Activated CD8-positive, alpha-beta T cell treated with anti-CD3 and anti-CD28 coated beads, Interleukin-2, amount 10 ng/mL, durations not matched to agents 7 days and 5 days (primary cell): ENCODE data around the gene PDE4D. TPM values are rescaled to one million over a fixed set of nuclear protein-coding genes. Genes with fewer than 3 reads are reported as not detected.

Experiments used
- ATAC-seq: fragments of 150-1000 bp; cut with Tn5 transposase; one replicate; pipeline ENCODE4 v1.10.0; 2021; ENCODE audit warnings: moderate library complexity
- CTCF ChIA-PET: fragments of 350-600 bp; sonication (Branson Sonifier 250); formaldehyde crosslinking; loops from one replicate; lab custom pipeline; 2021; ENCODE audit warnings: antibody characterized with exemption; lab: Charles Lee
- POLR2A ChIA-PET: fragments of 350-600 bp; sonication (Branson Sonifier 250); formaldehyde crosslinking; loops from one replicate; lab custom pipeline; 2021; ENCODE audit warnings: antibody characterized with exemption; lab: Charles Lee
- DNase-seq: peaks from one replicate; pipeline ENCODE4 v3.0.0-alpha.2; 2020
- H3K27ac Mint-ChIP-seq: one replicate; pipeline ENCODE4 v1.8.0; 2021; ENCODE audit warnings: mild to moderate bottlenecking, mixed read lengths
- H3K27me3 Mint-ChIP-seq: one replicate; pipeline ENCODE4 v1.8.0; 2021; ENCODE audit warnings: low read depth, mixed read lengths
- H3K36me3 Mint-ChIP-seq: one replicate; pipeline ENCODE4 v1.8.0; 2021; ENCODE audit warnings: low read depth, mixed read lengths
- H3K4me1 Mint-ChIP-seq: one replicate; pipeline ENCODE4 v1.8.0; 2021; ENCODE audit warnings: low read depth, mixed read lengths
- H3K4me3 Mint-ChIP-seq: one replicate; pipeline ENCODE4 v1.8.0; 2021; ENCODE audit warnings: mild to moderate bottlenecking, mixed read lengths
- H3K9me3 Mint-ChIP-seq: one replicate; pipeline ENCODE4 v1.8.0; 2022; ENCODE audit warnings: mixed read lengths; ENCODE audit not compliant: insufficient read depth
- total RNA-seq, 2 experiments: library from RNA; stranded (reverse); gene quantifications; one replicate each; pipeline ENCODE4 v1.2.3, GENCODE V29; 2021

PDE4D gene
- total RNA-seq, 2 experiments from 2014 or later, result 65.4 to 70.7 TPM

GRCh38 chr5:59779453-59779852, 114.1 kb downstream of the PDE4D start:
- peaks cover 4% of the 10 kb centered on the region for H3K27me3 Mint-ChIP-seq
- ATAC-seq (no peak), DNase-seq (no peak)
- H3K36me3 Mint-ChIP-seq, result no peaks in the 10 kb centered on the region
- CTCF ChIA-PET, result no interaction called here
- POLR2A ChIA-PET, result no interaction called here
- H3K4me1 Mint-ChIP-seq, result no peaks in the 10 kb centered on the region
- H3K9me3 Mint-ChIP-seq, result no peaks in the 10 kb centered on the region
- no peak overlapping the region for H3K27ac Mint-ChIP-seq
- no peak overlapping the region for H3K4me3 Mint-ChIP-seq

- H3K36me3 Mint-ChIP-seq, result no peaks in the 10 kb centered on the region
- H3K9me3 Mint-ChIP-seq, result no peaks in the 10 kb centered on the region
- H3K27me3 Mint-ChIP-seq, result peaks cover 13% of the 10 kb centered on the region
- CTCF ChIA-PET, result no interaction called here
- POLR2A ChIA-PET, result no interaction called here
- no peak overlapping the region for H3K27ac Mint-ChIP-seq
- H3K4me3 Mint-ChIP-seq, result no peak overlapping the region
- H3K4me1 Mint-ChIP-seq, result no peaks in the 10 kb centered on the region
- DNase-seq (no peak), ATAC-seq (no peak)
Measured at GRCh38 chr5:59777028-59777427, 116.5 kb downstream of the PDE4D start.

- H3K9me3 Mint-ChIP-seq, result no peaks in the 10 kb centered on the region
- no peak for DNase-seq
- no peaks in the 10 kb centered on the region for H3K36me3 Mint-ChIP-seq
- H3K27me3 Mint-ChIP-seq, result peaks cover 29% of the 10 kb centered on the region
- H3K4me3 Mint-ChIP-seq, result no peak overlapping the region
- no peak for ATAC-seq
- no peak overlapping the region for H3K27ac Mint-ChIP-seq
- no peaks in the 10 kb centered on the region for H3K4me1 Mint-ChIP-seq
- CTCF ChIA-PET, result no interaction called here
- POLR2A ChIA-PET, result no interaction called here
Measured at GRCh38 chr5:59773294-59773693, 120.2 kb downstream of the PDE4D start.

- CTCF ChIA-PET, result no interaction called here
Measured at GRCh38 chr5:59772757-59773156, 120.8 kb downstream of the PDE4D start.

GRCh38 chr5:59772206-59772605, 121.3 kb downstream of the PDE4D start:
- no peak overlapping the region for H3K27ac Mint-ChIP-seq
- no peak overlapping the region for H3K4me3 Mint-ChIP-seq
- ChIA-PET POLR2A (no interaction called here), CTCF (no interaction called here)
- peaks cover 38% of the 10 kb centered on the region for H3K27me3 Mint-ChIP-seq
- H3K9me3 Mint-ChIP-seq, result no peaks in the 10 kb centered on the region
- no peak for ATAC-seq
- H3K4me1 Mint-ChIP-seq, result no peaks in the 10 kb centered on the region
- no peak for DNase-seq
- no peaks in the 10 kb centered on the region for H3K36me3 Mint-ChIP-seq

More at GRCh38 chr5:59772757-59773156, 120.8 kb downstream of the PDE4D start:
- DNase-seq (no peak), ATAC-seq (no peak)
- Mint-ChIP-seq H3K9me3 (no peaks in the 10 kb centered on the region), H3K36me3 (no peaks in the 10 kb centered on the region), H3K27me3 (peaks cover 35% of the 10 kb centered on the region), H3K4me1 (no peaks in the 10 kb centered on the region), H3K27ac (no peak overlapping the region), H3K4me3 (no peak overlapping the region)
- POLR2A ChIA-PET, result no interaction called here

- H3K27me3 Mint-ChIP-seq, result peaks cover 46% of the 10 kb centered on the region
- CTCF ChIA-PET, result no interaction called here
Measured at GRCh38 chr5:59770953-59771352, 122.6 kb downstream of the PDE4D start.

GRCh38 chr5:59769832-59770231, 123.7 kb downstream of the PDE4D start:
- no peak overlapping the region for H3K27ac Mint-ChIP-seq
- no peak overlapping the region for H3K4me3 Mint-ChIP-seq
- ChIA-PET CTCF (no interaction called here), POLR2A (no interaction called here)
- no peak for ATAC-seq
- peaks cover 42% of the 10 kb centered on the region for H3K27me3 Mint-ChIP-seq
- no peaks in the 10 kb centered on the region for H3K36me3 Mint-ChIP-seq
- DNase-seq, result no peak
- no peaks in the 10 kb centered on the region for H3K4me1 Mint-ChIP-seq
- no peaks in the 10 kb centered on the region for H3K9me3 Mint-ChIP-seq

More at GRCh38 chr5:59770953-59771352, 122.6 kb downstream of the PDE4D start:
- Mint-ChIP-seq H3K27ac (no peak overlapping the region), H3K9me3 (no peaks in the 10 kb centered on the region), H3K4me1 (no peaks in the 10 kb centered on the region), H3K36me3 (no peaks in the 10 kb centered on the region), H3K4me3 (no peak overlapping the region)
- DNase-seq (no peak), ATAC-seq (no peak)
- POLR2A ChIA-PET, result no interaction called here

GRCh38 chr5:59769041-59769360, 124.5 kb downstream of the PDE4D start:
- Mint-ChIP-seq H3K4me3 (no peak overlapping the region), H3K27ac (no peak overlapping the region), H3K36me3 (no peaks in the 10 kb centered on the region), H3K27me3 (peaks cover 42% of the 10 kb centered on the region), H3K9me3 (no peaks in the 10 kb centered on the region), H3K4me1 (no peaks in the 10 kb centered on the region)
- ChIA-PET CTCF (no interaction called here), POLR2A (interaction anchor here (0.6 kb wide), 1 partner anchor 17 kb away, joined by 3 read pairs; no protein-coding TSS in a partner anchor)
- ATAC-seq (no peak), DNase-seq (no peak)

- ATAC-seq (no peak), DNase-seq (no peak)
- Mint-ChIP-seq H3K4me1 (no peaks in the 10 kb centered on the region), H3K36me3 (no peaks in the 10 kb centered on the region), H3K9me3 (no peaks in the 10 kb centered on the region), H3K27me3 (peaks cover 38% of the 10 kb centered on the region), H3K4me3 (no peak overlapping the region), H3K27ac (no peak overlapping the region)
- ChIA-PET CTCF (no interaction called here), POLR2A (interaction anchor here (0.6 kb wide), 1 partner anchor 18 kb away, joined by 3 read pairs; no protein-coding TSS in a partner anchor)
Measured at GRCh38 chr5:59768152-59769040, 125.1 kb downstream of the PDE4D start.

GRCh38 chr5:59767681-59768151, 125.8 kb downstream of the PDE4D start:
- no peaks in the 10 kb centered on the region for H3K36me3 Mint-ChIP-seq
- peaks cover 38% of the 10 kb centered on the region for H3K27me3 Mint-ChIP-seq
- H3K27ac Mint-ChIP-seq, result no peak overlapping the region
- ATAC-seq, result no peak
- no peaks in the 10 kb centered on the region for H3K9me3 Mint-ChIP-seq
- ChIA-PET CTCF (no interaction called here), POLR2A (no interaction called here)
- DNase-seq, result no peak
- no peak overlapping the region for H3K4me3 Mint-ChIP-seq
- H3K4me1 Mint-ChIP-seq, result no peaks in the 10 kb centered on the region

GRCh38 chr5:59767211-59767605, 126.3 kb downstream of the PDE4D start:
- ChIA-PET POLR2A (no interaction called here), CTCF (no interaction called here)
- peaks cover 35% of the 10 kb centered on the region for H3K27me3 Mint-ChIP-seq
- no peaks in the 10 kb centered on the region for H3K36me3 Mint-ChIP-seq
- no peaks in the 10 kb centered on the region for H3K9me3 Mint-ChIP-seq
- no peak overlapping the region for H3K27ac Mint-ChIP-seq
- no peak for DNase-seq
- no peaks in the 10 kb centered on the region for H3K4me1 Mint-ChIP-seq
- ATAC-seq, result no peak
- no peak overlapping the region for H3K4me3 Mint-ChIP-seq

GRCh38 chr5:59766427-59767210, 126.9 kb downstream of the PDE4D start:
- POLR2A ChIA-PET, result no interaction called here

More at GRCh38 chr5:59766427-59767210, 126.9 kb downstream of the PDE4D start:
- CTCF ChIA-PET, result no interaction called here
- Mint-ChIP-seq H3K4me1 (no peaks in the 10 kb centered on the region), H3K4me3 (no peak overlapping the region), H3K27me3 (peaks cover 31% of the 10 kb centered on the region), H3K27ac (no peak overlapping the region), H3K36me3 (no peaks in the 10 kb centered on the region), H3K9me3 (no peaks in the 10 kb centered on the region)
- no peak for DNase-seq
- no peak for ATAC-seq
